Lower lobe of right lung (tissue), 2 donors: ENCODE measurements around the gene PTPRN2. TPM values are rescaled to one million over a fixed set of nuclear protein-coding genes. Genes with fewer than 3 reads are reported as not detected.

ENCODE experiments used
- ATAC-seq, 2 donors: fragments of 200-7000 bp; cut with Tn5 transposase; one replicate each; pipeline ENCODE4 v1.9.1; 2020 to 2022; ENCODE audit warnings: mild to moderate bottlenecking in 2 of 2, moderate library complexity in 2 of 2
- DNase-seq: peaks from one replicate; pipeline ENCODE4 v3.0.0-alpha.2; 2020
- H3K27ac ChIP-seq: fragments of 200-600 bp; one replicate; pipeline ENCODE4 v1.8.0; 2022
- H3K27me3 ChIP-seq: fragments of 200-600 bp; one replicate; pipeline ENCODE4 v1.8.0; 2022; ENCODE audit warnings: low read depth
- H3K36me3 ChIP-seq: fragments of 200-600 bp; one replicate; pipeline ENCODE4 v1.8.0; 2022; ENCODE audit warnings: mild to moderate bottlenecking
- H3K4me1 ChIP-seq: fragments of 200-600 bp; one replicate; pipeline ENCODE4 v1.8.0; 2022
- H3K4me3 ChIP-seq: fragments of 200-600 bp; one replicate; pipeline ENCODE4 v1.8.0; 2022; ENCODE audit warnings: mild to moderate bottlenecking
- H3K9me3 ChIP-seq: fragments of 200-600 bp; one replicate; pipeline ENCODE4 v1.8.0; 2022
- intact Hi-C: fragments of 100-400 bp; cut with DNase I; formaldehyde crosslinking; loops from one replicate; pipeline ENCODE4 v1.11.0; 2022
- total RNA-seq: library from RNA; stranded (reverse); fragmentation: NEBNext Ultra II Directional; extraction: Animal tissue kit (Norgen Biotek cat#: 25700); gene quantifications from one replicate; pipeline ENCODE4 v1.2.1, GENCODE V29; 2021
- TF ChIP-seq, protein P1 (sequence below): fragments of 200-600 bp; IDR thresholded peaks from one replicate; pipeline ENCODE4 v1.8.0; 2022; ENCODE audit warnings: antibody characterized with exemption, mild to moderate bottlenecking
- donor health status: DM: no; HTN: yes; CAD: no; lungs with severe emphysema.

Gene PTPRN2
- total RNA-seq, 1 donor from 2014 or later = 6.8 TPM

DNA sequence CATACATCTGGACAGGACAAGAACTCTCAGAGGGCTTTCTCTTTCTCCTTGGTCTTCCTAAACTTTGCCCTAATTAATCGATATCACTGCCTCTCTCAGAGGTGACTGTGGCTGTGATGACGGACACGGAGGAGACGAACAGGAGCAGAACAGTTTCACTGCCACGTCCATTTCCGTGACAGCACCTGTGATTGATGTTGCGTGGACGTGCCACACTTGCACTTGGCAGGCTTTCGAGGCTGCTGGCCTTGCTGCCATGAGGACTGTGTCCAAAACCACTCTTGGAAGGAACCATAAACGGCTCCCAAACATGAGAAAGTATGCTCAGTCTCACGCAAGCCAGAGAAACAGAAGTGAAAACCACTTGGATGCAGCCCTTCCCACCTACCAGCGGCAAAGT lies 942.7 kb downstream of the PTPRN2 start:
- Histone ChIP-seq H3K4me1 (no peaks in the 10 kb centered on the region), H3K27me3 (no peaks in the 10 kb centered on the region), H3K27ac (no peak overlapping the region), H3K36me3 (no peaks in the 10 kb centered on the region), H3K9me3 (peaks cover 4% of the 10 kb centered on the region), H3K4me3 (no peak overlapping the region)
- ATAC-seq (no peak), DNase-seq (no peak)
- TF ChIP-seq, protein P1, sequence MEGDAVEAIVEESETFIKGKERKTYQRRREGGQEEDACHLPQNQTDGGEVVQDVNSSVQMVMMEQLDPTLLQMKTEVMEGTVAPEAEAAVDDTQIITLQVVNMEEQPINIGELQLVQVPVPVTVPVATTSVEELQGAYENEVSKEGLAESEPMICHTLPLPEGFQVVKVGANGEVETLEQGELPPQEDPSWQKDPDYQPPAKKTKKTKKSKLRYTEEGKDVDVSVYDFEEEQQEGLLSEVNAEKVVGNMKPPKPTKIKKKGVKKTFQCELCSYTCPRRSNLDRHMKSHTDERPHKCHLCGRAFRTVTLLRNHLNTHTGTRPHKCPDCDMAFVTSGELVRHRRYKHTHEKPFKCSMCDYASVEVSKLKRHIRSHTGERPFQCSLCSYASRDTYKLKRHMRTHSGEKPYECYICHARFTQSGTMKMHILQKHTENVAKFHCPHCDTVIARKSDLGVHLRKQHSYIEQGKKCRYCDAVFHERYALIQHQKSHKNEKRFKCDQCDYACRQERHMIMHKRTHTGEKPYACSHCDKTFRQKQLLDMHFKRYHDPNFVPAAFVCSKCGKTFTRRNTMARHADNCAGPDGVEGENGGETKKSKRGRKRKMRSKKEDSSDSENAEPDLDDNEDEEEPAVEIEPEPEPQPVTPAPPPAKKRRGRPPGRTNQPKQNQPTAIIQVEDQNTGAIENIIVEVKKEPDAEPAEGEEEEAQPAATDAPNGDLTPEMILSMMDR = no peak
- intact Hi-C loops = no loop called here

DNA sequence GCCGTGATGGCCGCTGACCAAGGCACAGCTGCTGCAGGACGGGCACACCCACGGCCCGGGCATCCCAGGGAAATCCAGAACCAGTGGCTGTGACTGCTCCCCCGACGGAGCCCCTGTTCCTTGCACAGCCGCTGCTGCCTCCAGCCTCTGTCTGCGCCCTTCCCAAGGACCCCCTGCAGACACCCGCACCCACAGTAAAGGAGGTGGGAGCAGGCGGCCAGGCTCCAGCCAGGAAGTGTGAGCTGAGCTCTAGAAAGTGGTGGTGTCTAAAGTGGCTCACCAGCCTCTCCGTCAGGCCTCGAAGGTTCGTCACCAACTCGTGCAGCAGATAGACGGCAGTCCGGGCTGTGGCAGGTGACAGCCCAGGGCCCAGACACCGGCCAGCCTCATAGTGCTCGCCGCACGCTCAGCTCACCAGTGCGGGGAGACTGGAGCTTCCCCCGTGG lies 944.1 kb downstream of the PTPRN2 start:
- no peaks in the 10 kb centered on the region for H3K36me3 ChIP-seq
- no peaks in the 10 kb centered on the region for H3K4me1 ChIP-seq
- no peak overlapping the region for H3K4me3 ChIP-seq
- H3K9me3 ChIP-seq = peaks cover 6% of the 10 kb centered on the region
- H3K27me3 ChIP-seq = no peaks in the 10 kb centered on the region
- DNase-seq = no peak
- no peak overlapping the region for H3K27ac ChIP-seq
- ATAC-seq = no peak
- intact Hi-C loops = no loop called here
- TF ChIP-seq, protein P1 = no peak

DNA sequence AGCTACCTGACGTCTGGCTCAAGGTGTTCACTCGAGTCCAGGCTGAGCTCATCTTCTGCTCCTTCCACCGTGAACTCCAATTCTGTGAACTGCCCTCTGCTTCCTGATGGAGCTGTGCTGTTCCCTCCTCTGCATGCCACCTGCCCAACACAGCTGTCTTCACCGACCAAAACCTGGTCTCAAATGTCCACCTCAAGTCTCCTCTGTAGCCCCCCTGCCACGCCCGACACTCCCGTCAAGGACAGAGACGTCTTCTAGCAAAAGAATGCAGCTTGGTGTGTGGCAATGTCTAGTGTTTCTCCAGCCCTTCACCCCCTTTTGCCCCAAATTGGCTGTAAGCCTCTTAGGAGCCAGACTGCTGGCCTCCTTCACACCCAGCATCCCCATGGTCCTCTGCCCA lies 945.8 kb downstream of the PTPRN2 start:
- ATAC-seq = no peak
- TF ChIP-seq, protein P1 = no peak
- Histone ChIP-seq H3K27me3 (no peaks in the 10 kb centered on the region), H3K4me3 (no peak overlapping the region), H3K9me3 (peaks cover 6% of the 10 kb centered on the region), H3K36me3 (no peaks in the 10 kb centered on the region), H3K4me1 (no peaks in the 10 kb centered on the region), H3K27ac (no peak overlapping the region)
- DNase-seq = no peak
- intact Hi-C loops = no loop called here

DNA sequence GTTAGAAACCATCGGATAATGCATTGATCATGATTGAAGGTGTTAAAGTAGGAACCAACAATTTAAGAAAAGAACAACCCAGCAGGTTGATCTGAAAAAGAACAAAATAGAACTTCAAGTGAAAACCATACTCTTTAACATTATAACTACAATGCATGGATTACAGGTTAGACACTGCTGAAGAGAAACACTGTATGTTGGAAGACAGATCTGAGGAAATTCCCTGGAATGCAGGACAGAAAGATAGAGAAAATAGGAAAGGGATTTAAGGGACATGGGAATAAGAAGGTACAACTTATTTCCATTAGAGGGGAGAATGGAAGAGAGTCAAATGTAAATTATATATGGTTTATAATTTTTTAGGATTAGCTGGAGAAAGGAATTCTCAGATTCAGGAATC lies 947.5 kb downstream of the PTPRN2 start:
- no peak overlapping the region for H3K27ac ChIP-seq
- no peaks in the 10 kb centered on the region for H3K27me3 ChIP-seq
- DNase-seq (no peak), ATAC-seq (no peak)
- H3K9me3 ChIP-seq = peaks cover 6% of the 10 kb centered on the region
- TF ChIP-seq, protein P1 = no peak
- no peaks in the 10 kb centered on the region for H3K4me1 ChIP-seq
- H3K4me3 ChIP-seq = no peak overlapping the region
- intact Hi-C loops = no loop called here
- no peaks in the 10 kb centered on the region for H3K36me3 ChIP-seq

DNA sequence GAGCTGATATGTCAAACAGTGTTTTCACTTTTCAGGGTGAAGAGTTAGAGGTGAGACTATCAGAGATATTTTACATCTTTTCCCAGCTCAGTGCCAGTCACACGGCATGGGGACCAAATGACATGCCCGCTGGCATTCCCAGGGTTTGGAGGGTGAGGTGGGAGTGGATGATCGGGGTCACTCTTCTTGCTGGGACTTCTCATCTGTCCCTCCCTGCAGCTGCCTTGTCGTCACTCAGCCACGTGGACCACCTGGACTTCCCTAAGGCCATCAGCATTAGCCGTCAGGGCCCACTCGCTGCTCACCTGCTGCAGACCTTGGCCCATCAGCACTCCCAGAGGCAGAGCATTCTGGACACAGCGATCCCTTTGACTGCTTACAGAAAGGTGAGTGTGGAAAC lies 949.1 kb downstream of the PTPRN2 start:
- TF ChIP-seq, protein P1 = no peak
- Histone ChIP-seq H3K4me1 (no peaks in the 10 kb centered on the region), H3K27me3 (peaks cover 3% of the 10 kb centered on the region), H3K36me3 (no peaks in the 10 kb centered on the region), H3K27ac (no peak overlapping the region), H3K4me3 (no peak overlapping the region), H3K9me3 (peaks cover 6% of the 10 kb centered on the region)
- intact Hi-C loops = no loop called here
- ATAC-seq (no peak), DNase-seq (no peak)
